Trophoblast cell (in vitro differentiated cells and primary cell): ENCODE measurements around the gene DPM3.
A peak's percentile ranks its signal among the peaks of the same experiment; 100 is the strongest.
"Not testable (repeated sequence)": the region's sequence is repeated elsewhere in the genome, so short reads cannot be mapped to it uniquely, and the experiment has no call there.

Experiments used
- DNase-seq, 2 donors: peaks; one replicate each; pipeline ENCODE4 v3.0.0-alpha.2; 2016
- H2AFZ ChIP-seq: 2 replicates; pipeline ENCODE4 v1.6.1; 2013; ENCODE audit warnings: low read length, moderate library complexity, mild to moderate bottlenecking; ENCODE audit not compliant: insufficient read depth, poor library complexity
- H2AK5ac ChIP-seq: 2 replicates; pipeline ENCODE4 v1.6.1; 2013; ENCODE audit warnings: mild to moderate bottlenecking, low read length
- H2BK120ac ChIP-seq: 2 replicates; pipeline ENCODE4 v1.6.1; 2013; ENCODE audit warnings: low read length, mild to moderate bottlenecking, moderate library complexity; ENCODE audit not compliant: insufficient read depth, poor library complexity
- H2BK12ac ChIP-seq: 2 replicates; pipeline ENCODE4 v1.6.1; 2013; ENCODE audit warnings: mild to moderate bottlenecking, low read length, moderate library complexity
- H2BK5ac ChIP-seq: 2 replicates; pipeline ENCODE4 v1.6.1; 2013; ENCODE audit warnings: low read length, low read depth, moderate library complexity, mild to moderate bottlenecking; ENCODE audit not compliant: poor library complexity
- H3K14ac ChIP-seq: 2 replicates; pipeline ENCODE4 v1.6.1; 2013; ENCODE audit warnings: mild to moderate bottlenecking, low read length
- H3K18ac ChIP-seq: 2 replicates; pipeline ENCODE4 v1.6.1; 2013; ENCODE audit warnings: mild to moderate bottlenecking, low read length
- H3K23ac ChIP-seq: 2 replicates; pipeline ENCODE4 v1.6.1; 2013; ENCODE audit warnings: low read length
- H3K27ac ChIP-seq: 2 replicates; pipeline ENCODE4 v1.5.1; 2013; ENCODE audit warnings: low read depth, mild to moderate bottlenecking, inconsistent platforms, low read length, moderate library complexity
- H3K27me3 ChIP-seq: 2 replicates; pipeline ENCODE4 v1.6.1; 2013; ENCODE audit warnings: inconsistent platforms, mild to moderate bottlenecking, low read length, moderate library complexity; ENCODE audit not compliant: insufficient read depth
- H3K36me3 ChIP-seq, 2 experiments: 1 replicate in 1 of 2; 2 replicates in 1 of 2; pipeline ENCODE4 v1.6.1; 2013; ENCODE audit warnings: low read length in 2 of 2, mild to moderate bottlenecking in 2 of 2, moderate library complexity in 1 of 2; ENCODE audit not compliant: insufficient read depth in 2 of 2, control insufficient read depth in 1 of 2
- H3K4ac ChIP-seq: 2 replicates; pipeline ENCODE4 v1.6.1; 2013; ENCODE audit warnings: low read depth, mild to moderate bottlenecking, low read length, moderate library complexity
- H3K4me1 ChIP-seq, 2 experiments: 1 replicate in 1 of 2; 2 replicates in 1 of 2; pipeline ENCODE4 v1.6.1; 2013; ENCODE audit warnings: low read length in 2 of 2, mild to moderate bottlenecking in 2 of 2, moderate library complexity in 1 of 2; ENCODE audit not compliant: insufficient read depth in 2 of 2, control insufficient read depth in 1 of 2
- H3K4me2 ChIP-seq: 2 replicates; pipeline ENCODE4 v1.6.1; 2013; ENCODE audit warnings: inconsistent platforms, mild to moderate bottlenecking, low read length, moderate library complexity
- H3K4me3 ChIP-seq: 2 replicates; pipeline ENCODE4 v1.5.1; 2013; ENCODE audit warnings: mild to moderate bottlenecking, low read depth, low read length, inconsistent platforms
- H3K79me1 ChIP-seq: one replicate; pipeline ENCODE4 v1.6.1; 2013; ENCODE audit warnings: low read length
- H3K79me2 ChIP-seq: 2 replicates; pipeline ENCODE4 v1.6.1; 2013; ENCODE audit warnings: low read length, mild to moderate bottlenecking; ENCODE audit not compliant: control insufficient read depth, insufficient read depth, poor library complexity
- H3K9ac ChIP-seq: 2 replicates; pipeline ENCODE4 v1.6.1; 2013; ENCODE audit warnings: mild to moderate bottlenecking, low read length
- H3K9me3 ChIP-seq: 2 replicates; pipeline ENCODE4 v1.6.1; 2013; ENCODE audit warnings: low read depth, mild to moderate bottlenecking, control low read depth, inconsistent platforms, low read length; ENCODE audit not compliant: insufficient read depth
- H4K12ac ChIP-seq: 2 replicates; pipeline ENCODE4 v1.6.1; 2013; ENCODE audit warnings: low read depth, mild to moderate bottlenecking, low read length, moderate library complexity
- H4K8ac ChIP-seq: 2 replicates; pipeline ENCODE4 v1.6.1; 2013; ENCODE audit warnings: low read depth, mild to moderate bottlenecking, low read length, moderate library complexity
- H4K91ac ChIP-seq: one replicate; pipeline ENCODE4 v1.6.1; 2013; ENCODE audit warnings: low read depth, mild to moderate bottlenecking, low read length, moderate library complexity
- WGBS: extraction: QIAGEN DNeasy Blood & Tissue Kit; methylation state at CpG from one replicate; pipeline ENCODE4 v1.1.7; 2013; ENCODE audit warnings: missing lambda C conversion rate; ENCODE audit not compliant: insufficient read length, insufficient coverage; ENCODE audit errors: extremely low coverage; 5-methylcytosine and 5-hydroxymethylcytosine counted together

DPM3 gene

GRCh38 chr1:155120253-155120652 is 20.1 kb downstream of the DPM3 start:
- no peak overlapping the region for H3K18ac ChIP-seq
- H4K91ac ChIP-seq = peak overlapping the region; percentile 73

GRCh38 chr1:155118090-155118489 is 22.2 kb downstream of the DPM3 start:
- not testable (repeated sequence) for H3K9ac ChIP-seq, H2BK12ac ChIP-seq, H4K12ac ChIP-seq, H3K79me2 ChIP-seq, H3K23ac ChIP-seq, DNase-seq, H3K4me2 ChIP-seq, H3K18ac ChIP-seq, H3K27me3 ChIP-seq, H2AK5ac ChIP-seq, H4K91ac ChIP-seq, H3K4ac ChIP-seq, H3K36me3 ChIP-seq, H3K14ac ChIP-seq, H2BK5ac ChIP-seq, H3K79me1 ChIP-seq, H2AFZ ChIP-seq, H3K4me3 ChIP-seq, H4K8ac ChIP-seq, H3K27ac ChIP-seq, H3K9me3 ChIP-seq, H2BK120ac ChIP-seq
- WGBS = no CpG with 5 or more reads among the region's 7 CpGs
- H3K4me1 ChIP-seq = peaks cover 5 to 24% of the 10 kb centered on the region in 2 experiments

More at GRCh38 chr1:155120253-155120652, 20.1 kb downstream of the DPM3 start:
- Histone ChIP-seq H2AFZ (no peak overlapping the region), H3K79me1 (peaks cover 5% of the 10 kb centered on the region), H3K4ac (no peak overlapping the region), H2BK12ac (peak overlapping the region; percentile 37), H3K23ac (no peak overlapping the region), H2BK5ac (no peak overlapping the region), H3K4me1 (peaks cover 8 to 30% of the 10 kb centered on the region in 2 experiments), H3K9me3 (no peaks in the 10 kb centered on the region), H3K4me3 (no peak overlapping the region), H3K36me3 (no peaks in the 10 kb centered on the region), H2BK120ac (no peak overlapping the region), H3K79me2 (no peaks in the 10 kb centered on the region), H3K9ac (no peak overlapping the region), H4K12ac (no peak overlapping the region), H4K8ac (no peak overlapping the region), H3K27me3 (no peaks in the 10 kb centered on the region), H2AK5ac (no peak overlapping the region), H3K14ac (no peak overlapping the region), H3K27ac (peak overlapping the region; percentile 16), H3K4me2 (peak overlapping the region; percentile 9)
- no CpG with 5 or more reads among the region's 6 CpGs for whole genome bisulfite sequencing
- DNase-seq = peak; percentile 70 to 87

GRCh38 chr1:155117610-155118009 is 22.7 kb downstream of the DPM3 start:
- H2BK12ac ChIP-seq = no peak overlapping the region
- no peak overlapping the region for H3K4ac ChIP-seq
- WGBS = no CpG with 5 or more reads among the region's 4 CpGs
- no peak overlapping the region for H2BK120ac ChIP-seq
- H3K9ac ChIP-seq = no peak overlapping the region
- DNase-seq = peak; percentile 82 to 84
- H3K27me3 ChIP-seq = no peaks in the 10 kb centered on the region
- H3K36me3 ChIP-seq = no peaks in the 10 kb centered on the region
- no peak overlapping the region for H3K23ac ChIP-seq
- H4K8ac ChIP-seq = no peak overlapping the region
- H2BK5ac ChIP-seq = no peak overlapping the region
- no peak overlapping the region for H3K14ac ChIP-seq
- no peak overlapping the region for H2AK5ac ChIP-seq
- H3K9me3 ChIP-seq = no peaks in the 10 kb centered on the region
- no peaks in the 10 kb centered on the region for H3K79me2 ChIP-seq
- H4K12ac ChIP-seq = no peak overlapping the region
- H3K4me1 ChIP-seq = peaks cover 5 to 24% of the 10 kb centered on the region in 2 experiments
- no peak overlapping the region for H4K91ac ChIP-seq
- H3K79me1 ChIP-seq = peaks cover 2% of the 10 kb centered on the region
- no peak overlapping the region for H2AFZ ChIP-seq
- no peak overlapping the region for H3K27ac ChIP-seq
- no peak overlapping the region for H3K4me2 ChIP-seq
- no peak overlapping the region for H3K4me3 ChIP-seq
- H3K18ac ChIP-seq = no peak overlapping the region

GRCh38 chr1:155116113-155116764 is 24.1 kb downstream of the DPM3 start:
- WGBS = no CpG with 5 or more reads among the region's 5 CpGs
- H3K79me1 ChIP-seq = peaks cover 9% of the 10 kb centered on the region
- no peak overlapping the region for H3K4me3 ChIP-seq
- H3K27me3 ChIP-seq = no peaks in the 10 kb centered on the region
- H3K4me2 ChIP-seq = no peak overlapping the region
- H3K27ac ChIP-seq = no peak overlapping the region
- H3K14ac ChIP-seq = no peak overlapping the region
- H3K23ac ChIP-seq = no peak overlapping the region
- H4K8ac ChIP-seq = no peak overlapping the region
- no peak overlapping the region for H3K18ac ChIP-seq
- H4K91ac ChIP-seq = no peak overlapping the region
- H2BK120ac ChIP-seq = peak overlapping the region; percentile 30
- peaks cover 2% of the 10 kb centered on the region for H3K79me2 ChIP-seq
- peak overlapping the region; percentile 42 for H2AK5ac ChIP-seq
- no peak overlapping the region for H2BK5ac ChIP-seq
- H3K36me3 ChIP-seq = no peaks in the 10 kb centered on the region
- H4K12ac ChIP-seq = no peak overlapping the region
- peak overlapping the region; percentile 25 for H2BK12ac ChIP-seq
- H3K9me3 ChIP-seq = no peaks in the 10 kb centered on the region
- no peak overlapping the region for H2AFZ ChIP-seq
- H3K4ac ChIP-seq = no peak overlapping the region
- no peak for DNase-seq
- peaks cover 12 to 32% of the 10 kb centered on the region in 2 experiments for H3K4me1 ChIP-seq
- H3K9ac ChIP-seq = no peak overlapping the region
